HG03045 (cell line): ENCODE measurements around the gene ZNF521.

Experiments
- ATAC-seq: cut with Tn5 transposase; IDR thresholded peaks from one replicate; pipeline ENCODE4 v1.9.1; 2021; ENCODE audit warnings: mild to moderate bottlenecking, moderate library complexity; ENCODE audit not compliant: unreplicated experiment

The ZNF521 gene

DNA sequence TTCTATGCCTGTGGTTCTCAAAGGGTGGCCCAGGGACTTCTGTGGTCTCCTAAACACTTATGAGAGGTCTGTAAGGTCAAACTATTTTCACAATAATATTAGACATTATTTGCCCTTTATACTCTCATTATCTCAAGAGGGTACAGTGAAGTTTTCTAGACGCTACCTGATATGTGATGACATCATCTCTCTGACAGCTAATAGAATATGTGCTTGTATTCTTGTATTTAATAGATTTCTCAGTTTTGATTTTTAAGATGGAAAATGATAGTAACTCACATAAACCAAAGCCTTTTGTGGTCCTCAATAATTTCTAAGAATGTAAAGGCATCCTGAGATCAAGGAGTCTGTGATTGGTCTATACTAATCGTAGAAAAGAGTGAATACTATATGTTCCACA is 265.1 kb downstream of the ZNF521 start:
- no peak for ATAC-seq

GRCh38 chr18:25081001-25081400 is 271.0 kb downstream of the ZNF521 start:
- no peak for ATAC-seq

DNA sequence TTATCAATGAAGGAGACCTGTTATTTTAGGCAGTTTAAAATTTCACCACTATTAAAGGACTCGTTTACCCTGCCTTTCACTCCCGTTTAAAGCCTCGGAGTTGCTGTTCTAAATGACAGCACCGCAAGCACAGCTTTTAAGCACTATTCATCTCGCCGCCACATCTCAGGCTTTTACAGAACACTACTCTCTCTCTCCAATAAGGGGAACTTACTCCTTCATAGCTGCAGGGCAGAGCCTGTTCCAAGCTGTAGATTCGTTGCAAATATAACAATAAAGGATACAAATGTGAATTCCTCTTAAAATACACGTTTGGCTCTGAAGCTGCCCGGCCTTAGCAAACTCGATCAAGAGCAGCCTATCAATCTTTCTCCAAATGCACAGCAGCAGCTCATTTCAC is 271.8 kb downstream of the ZNF521 start:
- ATAC-seq = no peak

GRCh38 chr18:25077944-25078723 is 273.8 kb downstream of the ZNF521 start:
- ATAC-seq = no peak

DNA sequence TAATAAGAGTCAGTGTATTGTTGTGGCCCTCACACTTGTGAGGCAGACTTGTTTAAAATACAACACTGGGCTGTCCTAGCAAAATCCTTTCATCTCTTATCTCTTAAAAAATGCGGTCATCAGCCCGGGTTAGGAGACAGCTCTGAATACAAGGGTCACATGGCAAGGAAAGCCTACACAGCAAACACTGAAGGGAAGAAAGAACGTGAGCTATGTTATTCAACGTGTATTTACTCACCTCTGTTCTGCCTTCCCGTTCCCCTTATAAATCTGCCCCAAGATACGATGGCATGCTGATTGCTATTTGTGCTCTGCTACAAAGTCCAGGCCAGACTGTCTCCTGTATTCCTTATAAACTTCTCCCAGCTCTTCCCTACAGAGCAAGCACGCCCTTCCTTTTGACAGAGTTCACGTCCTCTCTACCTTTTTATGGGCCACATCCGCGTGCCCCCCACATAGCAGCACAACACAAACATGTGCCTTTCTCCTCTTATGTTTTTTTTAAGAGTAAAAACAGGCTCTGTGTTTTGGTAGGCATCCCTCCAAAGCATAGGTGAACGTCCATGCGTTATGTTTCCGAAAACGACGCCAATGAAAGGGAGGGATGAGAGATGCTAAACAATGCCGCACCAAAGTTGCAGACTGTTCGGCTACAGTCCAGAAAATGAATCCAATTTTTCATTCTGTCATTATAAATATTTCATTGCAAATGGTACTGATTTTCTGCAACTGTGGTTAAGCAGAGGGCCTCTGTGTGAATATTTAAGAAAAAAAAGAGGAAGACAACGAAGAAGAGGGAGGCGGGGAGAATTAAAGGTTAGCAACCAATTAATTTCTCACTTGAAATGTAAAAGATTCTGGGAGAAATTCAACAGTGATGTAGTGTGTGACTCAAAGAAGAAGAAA is 274.7 kb downstream of the ZNF521 start:
- no peak for ATAC-seq

- no peak for ATAC-seq
These were observed 276.2 kb downstream of the ZNF521 start for GRCh38 chr18:25075783-25076182.

DNA sequence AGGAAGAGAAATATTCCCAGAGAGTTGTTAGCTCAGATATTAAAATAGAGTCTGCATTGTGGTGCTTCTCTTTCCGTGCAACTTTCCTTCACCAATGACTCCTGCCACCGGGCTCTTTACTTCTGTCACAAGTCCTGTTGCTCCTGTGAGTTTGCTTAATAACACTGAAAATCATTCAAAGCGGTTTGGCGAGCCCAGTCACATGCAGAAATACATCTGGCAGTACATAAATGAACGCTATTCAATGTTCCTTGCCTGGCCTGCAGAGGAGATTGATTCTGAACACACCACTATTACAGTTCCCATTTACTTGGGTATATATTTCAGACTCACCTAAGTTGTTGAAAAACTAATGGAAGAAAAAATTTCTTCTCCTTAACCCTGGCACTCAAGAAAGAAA is 276.6 kb downstream of the ZNF521 start:
- ATAC-seq = no peak

- no peak for ATAC-seq
These were observed 277.0 kb downstream of the ZNF521 start for GRCh38 chr18:25074925-25075324.

- no peak for ATAC-seq
These were observed 279.8 kb downstream of the ZNF521 start for GRCh38 chr18:25072205-25072604.

GRCh38 chr18:25067275-25068025 is 284.5 kb downstream of the ZNF521 start:
- ATAC-seq = no peak

DNA sequence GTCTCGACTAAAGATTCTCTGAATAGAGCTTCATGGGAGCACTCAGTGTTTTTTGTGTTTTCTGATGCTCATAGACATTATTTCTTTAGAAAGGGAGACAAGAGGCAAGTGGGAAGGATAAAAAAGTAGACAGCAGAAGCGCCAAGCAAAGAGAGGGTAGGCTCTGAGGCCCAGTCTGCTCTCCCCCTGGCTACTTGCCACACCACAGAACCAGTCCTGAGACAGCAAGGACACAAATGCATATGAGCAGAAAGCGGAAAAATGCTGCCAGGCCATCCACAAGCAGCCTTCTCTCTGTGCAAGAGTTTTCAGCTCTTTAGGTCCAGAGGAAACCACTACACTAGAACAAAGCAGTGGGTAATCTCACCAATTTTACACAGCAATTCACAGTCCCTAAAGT is 285.4 kb downstream of the ZNF521 start:
- ATAC-seq = no peak

DNA sequence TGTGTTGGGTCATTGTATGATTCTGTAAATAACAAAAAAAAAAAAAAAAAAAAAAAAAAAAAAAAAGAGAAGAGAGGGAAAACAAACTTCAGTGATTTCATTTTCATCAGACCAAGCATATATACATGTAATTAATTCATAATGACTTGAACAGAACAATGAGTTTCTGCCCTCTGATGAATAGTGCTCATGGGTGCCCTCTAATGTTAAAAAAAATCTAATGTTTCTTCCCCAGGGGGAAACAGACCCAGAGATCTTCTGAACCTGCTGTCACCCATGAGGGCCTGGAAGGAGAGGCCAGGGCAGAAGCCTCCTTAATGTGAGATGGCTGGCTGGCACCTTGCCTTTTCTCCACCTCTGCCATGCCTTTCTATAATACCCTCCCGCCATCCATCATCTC is 289.2 kb downstream of the ZNF521 start:
- no peak for ATAC-seq

DNA sequence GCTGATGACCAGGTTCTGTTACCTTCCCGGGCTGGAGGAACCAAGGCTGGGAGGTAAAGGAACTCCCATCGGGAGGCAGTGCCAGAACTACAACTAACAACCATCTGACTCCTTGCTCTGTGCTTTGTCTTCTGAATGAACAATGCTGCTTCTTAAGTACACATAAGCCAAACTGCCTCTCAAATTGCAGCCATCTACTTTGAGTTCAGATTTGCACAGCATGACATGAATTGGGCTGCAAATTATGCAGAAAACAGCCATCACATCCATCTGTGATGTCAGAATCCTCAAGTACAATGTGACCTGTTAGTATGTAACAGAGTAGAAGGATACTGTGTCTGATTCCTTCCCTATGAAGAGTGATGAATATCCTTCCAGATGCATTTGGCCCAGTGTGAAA is 290.6 kb downstream of the ZNF521 start:
- no peak for ATAC-seq

DNA sequence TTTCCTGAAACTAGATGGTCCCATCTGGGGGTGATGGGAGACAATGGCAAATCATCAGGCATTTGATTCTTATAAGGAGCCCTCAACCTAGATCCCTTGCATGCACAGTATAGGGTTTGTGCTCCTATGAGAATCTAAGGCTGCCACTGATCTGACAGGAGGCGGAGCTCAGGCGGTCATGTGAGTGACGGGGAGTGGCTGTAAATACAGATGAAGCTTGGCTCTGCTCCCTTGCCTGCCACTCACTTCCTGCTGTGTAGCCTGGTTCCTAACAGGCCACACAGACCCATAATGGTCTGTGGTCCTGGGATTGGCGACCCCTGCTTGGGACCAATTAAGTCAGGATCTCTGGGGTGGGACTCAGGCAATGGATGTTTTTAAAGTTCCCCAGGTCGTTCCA is 293.4 kb downstream of the ZNF521 start:
- no peak for ATAC-seq

- ATAC-seq = no peak
These were observed 294.4 kb downstream of the ZNF521 start for GRCh38 chr18:25057491-25058050.

- ATAC-seq = no peak
These were observed 295.5 kb downstream of the ZNF521 start for GRCh38 chr18:25056429-25056828.

DNA sequence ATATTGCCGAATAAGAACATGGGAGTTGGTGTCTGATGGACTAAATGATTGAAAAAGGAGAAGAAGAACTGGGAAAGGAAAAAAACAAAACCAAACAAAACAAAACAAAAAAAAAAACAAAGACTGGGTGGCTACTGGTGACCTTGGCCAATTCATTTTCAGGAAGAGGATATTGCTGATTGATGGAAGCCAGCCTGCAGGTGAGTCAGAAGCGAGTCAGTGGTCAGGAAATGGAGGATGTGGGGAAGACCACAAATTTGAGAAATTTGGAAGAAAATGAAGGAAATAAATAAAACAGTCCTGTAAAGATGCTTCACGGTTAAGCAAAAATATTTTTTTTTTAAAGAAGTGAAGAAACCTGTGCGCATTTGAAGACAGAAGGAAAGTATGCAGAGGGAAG is 296.9 kb downstream of the ZNF521 start:
- no peak for ATAC-seq

- ATAC-seq = no peak
These were observed 298.5 kb downstream of the ZNF521 start for GRCh38 chr18:25053466-25053865.

DNA sequence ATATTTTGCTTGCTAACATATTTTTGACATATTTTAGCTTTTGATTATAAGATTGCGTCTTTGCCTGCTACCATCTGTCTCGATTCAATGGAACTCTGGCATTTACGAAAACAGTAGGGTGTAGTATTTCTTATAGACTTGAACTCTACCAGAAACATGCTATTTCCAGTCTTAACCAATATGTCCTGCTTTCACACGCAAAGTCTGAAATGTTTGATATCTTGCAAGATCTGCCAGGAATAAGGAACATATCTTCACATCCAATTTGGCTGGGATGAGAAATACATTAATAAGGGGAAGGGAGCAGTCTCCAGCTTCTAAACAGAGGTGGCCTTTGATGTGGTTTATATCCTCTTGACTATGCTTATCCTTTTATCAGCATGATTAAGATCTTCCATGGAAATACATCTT is 299.4 kb downstream of the ZNF521 start:
- no peak for ATAC-seq

- no peak for ATAC-seq
These were observed 301.4 kb downstream of the ZNF521 start for GRCh38 chr18:25050605-25051004.

DNA sequence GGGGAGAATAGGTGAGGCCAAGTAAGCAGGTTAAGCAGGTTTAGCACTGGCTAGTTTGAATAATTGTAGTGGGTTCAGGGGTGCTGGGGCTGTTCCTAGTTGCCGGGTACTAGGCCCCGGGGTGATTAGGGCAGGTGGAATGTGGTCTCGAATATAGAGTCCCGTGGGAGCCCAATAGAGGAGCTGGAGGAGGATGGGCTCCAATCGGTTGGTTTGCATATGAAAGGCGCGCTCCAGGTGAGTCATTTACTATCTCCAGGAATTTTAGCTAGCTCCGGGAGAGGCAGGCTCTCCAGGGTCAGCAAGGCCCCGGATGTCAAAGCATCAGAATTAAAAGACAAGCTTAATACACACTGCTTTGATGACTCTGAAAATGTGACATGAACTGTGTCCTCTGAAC is 304.0 kb downstream of the ZNF521 start:
- no peak for ATAC-seq
